B cell (primary cell): ENCODE results near the gene UGT2A2.

ENCODE experiments used
- EZH2 ChIP-seq: IDR thresholded peaks from 2 replicates; pipeline ENCODE4 v1.6.1; 2012; ENCODE audit warnings: borderline replicate concordance, low read depth, mild to moderate bottlenecking, moderate library complexity, low read length; ENCODE audit not compliant: insufficient read depth, poor library complexity, severe bottlenecking
- TF ChIP-seq, protein P1 (sequence below): fragments of 200-600 bp; IDR thresholded peaks from one replicate; pipeline ENCODE4 v1.8.0; 2022; ENCODE audit warnings: antibody characterized with exemption, mild to moderate bottlenecking

DNA sequence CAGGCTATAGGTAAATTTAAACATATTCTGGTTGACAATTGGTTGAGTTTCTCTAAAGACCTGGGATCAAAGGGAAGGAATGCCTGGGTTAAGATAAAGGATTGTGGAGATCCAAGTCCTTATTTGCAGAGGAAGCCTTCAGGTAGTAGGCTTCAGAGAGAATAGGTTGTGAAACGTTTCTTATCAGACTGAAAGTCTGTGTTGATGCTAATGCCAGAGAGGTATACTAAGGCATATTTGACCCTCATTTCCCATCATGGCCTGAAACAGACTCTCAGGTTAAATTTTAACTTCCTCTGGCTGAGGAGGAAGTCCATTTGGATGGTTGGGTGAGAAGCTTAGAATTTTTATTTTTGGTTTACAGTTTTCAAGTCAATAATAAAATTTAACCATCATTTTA lies 48.1 kb downstream of the UGT2A2 start:
- TF ChIP-seq, protein P1, sequence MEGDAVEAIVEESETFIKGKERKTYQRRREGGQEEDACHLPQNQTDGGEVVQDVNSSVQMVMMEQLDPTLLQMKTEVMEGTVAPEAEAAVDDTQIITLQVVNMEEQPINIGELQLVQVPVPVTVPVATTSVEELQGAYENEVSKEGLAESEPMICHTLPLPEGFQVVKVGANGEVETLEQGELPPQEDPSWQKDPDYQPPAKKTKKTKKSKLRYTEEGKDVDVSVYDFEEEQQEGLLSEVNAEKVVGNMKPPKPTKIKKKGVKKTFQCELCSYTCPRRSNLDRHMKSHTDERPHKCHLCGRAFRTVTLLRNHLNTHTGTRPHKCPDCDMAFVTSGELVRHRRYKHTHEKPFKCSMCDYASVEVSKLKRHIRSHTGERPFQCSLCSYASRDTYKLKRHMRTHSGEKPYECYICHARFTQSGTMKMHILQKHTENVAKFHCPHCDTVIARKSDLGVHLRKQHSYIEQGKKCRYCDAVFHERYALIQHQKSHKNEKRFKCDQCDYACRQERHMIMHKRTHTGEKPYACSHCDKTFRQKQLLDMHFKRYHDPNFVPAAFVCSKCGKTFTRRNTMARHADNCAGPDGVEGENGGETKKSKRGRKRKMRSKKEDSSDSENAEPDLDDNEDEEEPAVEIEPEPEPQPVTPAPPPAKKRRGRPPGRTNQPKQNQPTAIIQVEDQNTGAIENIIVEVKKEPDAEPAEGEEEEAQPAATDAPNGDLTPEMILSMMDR, result no peak
- TF ChIP-seq EZH2, result no peak
